ENCODE results near the gene NME2.

Gene NME2

DNA sequence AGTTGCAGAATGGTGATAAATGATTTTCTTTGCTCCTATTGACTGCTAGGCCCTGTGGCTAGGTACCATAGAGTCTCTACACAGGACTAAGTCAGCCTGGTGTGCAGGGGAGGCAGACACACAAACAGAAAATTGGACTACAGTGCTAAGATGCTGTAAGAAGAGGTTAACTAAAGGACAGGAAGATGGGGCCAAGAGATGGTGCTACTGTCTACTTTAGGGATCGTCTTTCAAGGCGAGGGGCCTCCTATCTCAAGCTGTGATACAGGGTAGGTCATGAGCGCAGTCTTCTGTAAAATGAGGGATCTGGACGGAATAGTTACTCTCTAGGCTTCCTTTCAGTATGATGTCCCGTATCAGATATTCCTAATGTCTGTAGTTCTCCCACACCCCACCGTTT is 12.0 kb upstream of the NME2 start:
- peak overlapping the region; percentile 85 for H3K9ac ChIP-seq (ENCODE audit: low read length)
- peak overlapping the region; percentile 95 for H3K4me2 ChIP-seq (ENCODE audit: low read length)
- peak overlapping the region; percentile 61 for H3K27ac ChIP-seq (ENCODE audit: low read length)
- peaks cover 59% of the 10 kb centered on the region for H3K79me2 ChIP-seq (ENCODE audit: low read length)
- H3K4me1 ChIP-seq (ENCODE audit: low read length) = peaks cover 19% of the 10 kb centered on the region
- no peaks in the 10 kb centered on the region for H3K9me3 ChIP-seq (ENCODE audit: insufficient read depth, low read length)
- TF ChIP-seq, protein P1, sequence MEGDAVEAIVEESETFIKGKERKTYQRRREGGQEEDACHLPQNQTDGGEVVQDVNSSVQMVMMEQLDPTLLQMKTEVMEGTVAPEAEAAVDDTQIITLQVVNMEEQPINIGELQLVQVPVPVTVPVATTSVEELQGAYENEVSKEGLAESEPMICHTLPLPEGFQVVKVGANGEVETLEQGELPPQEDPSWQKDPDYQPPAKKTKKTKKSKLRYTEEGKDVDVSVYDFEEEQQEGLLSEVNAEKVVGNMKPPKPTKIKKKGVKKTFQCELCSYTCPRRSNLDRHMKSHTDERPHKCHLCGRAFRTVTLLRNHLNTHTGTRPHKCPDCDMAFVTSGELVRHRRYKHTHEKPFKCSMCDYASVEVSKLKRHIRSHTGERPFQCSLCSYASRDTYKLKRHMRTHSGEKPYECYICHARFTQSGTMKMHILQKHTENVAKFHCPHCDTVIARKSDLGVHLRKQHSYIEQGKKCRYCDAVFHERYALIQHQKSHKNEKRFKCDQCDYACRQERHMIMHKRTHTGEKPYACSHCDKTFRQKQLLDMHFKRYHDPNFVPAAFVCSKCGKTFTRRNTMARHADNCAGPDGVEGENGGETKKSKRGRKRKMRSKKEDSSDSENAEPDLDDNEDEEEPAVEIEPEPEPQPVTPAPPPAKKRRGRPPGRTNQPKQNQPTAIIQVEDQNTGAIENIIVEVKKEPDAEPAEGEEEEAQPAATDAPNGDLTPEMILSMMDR (IDR thresholded peaks at IDR 0.05; ENCODE audit: low read depth, low read length) = no peak
- TF ChIP-seq EZH2phosphoT487 (IDR thresholded peaks at IDR 0.05; ENCODE audit: low read depth) = no peak
- H3K4me3 ChIP-seq (ENCODE audit: low read length) = peak overlapping the region; percentile 94
- no peak overlapping the region for H2AFZ ChIP-seq (ENCODE audit: low read depth, low read length)
- no peaks in the 10 kb centered on the region for H3K27me3 ChIP-seq (ENCODE audit: low read depth, low read length)
- H4K20me1 ChIP-seq (ENCODE audit: insufficient read depth, low read length) = no peaks in the 10 kb centered on the region
- H3K36me3 ChIP-seq (replicated peaks; ENCODE audit: low read depth, low read length) = peaks cover 21% of the 10 kb centered on the region

DNA sequence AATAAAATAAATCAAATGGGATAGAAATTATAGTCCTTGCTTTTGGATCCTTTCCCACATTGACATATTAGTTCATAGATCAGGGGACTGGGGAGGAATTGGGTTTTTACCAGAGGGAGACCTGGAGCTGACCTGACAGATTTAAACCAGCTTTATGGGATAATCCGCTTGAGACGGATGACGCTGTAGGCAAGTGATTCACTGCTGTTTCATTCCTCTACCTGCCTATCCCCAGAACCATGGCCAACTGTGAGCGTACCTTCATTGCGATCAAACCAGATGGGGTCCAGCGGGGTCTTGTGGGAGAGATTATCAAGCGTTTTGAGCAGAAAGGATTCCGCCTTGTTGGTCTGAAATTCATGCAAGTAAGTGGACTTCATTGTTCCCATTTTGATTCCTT is 10.8 kb upstream of the NME2 start:
- no peak overlapping the region for H3K27ac ChIP-seq (ENCODE audit: low read length)
- H3K36me3 ChIP-seq (replicated peaks; ENCODE audit: low read depth, low read length) = peaks cover 29% of the 10 kb centered on the region
- no peak overlapping the region for H3K9ac ChIP-seq (ENCODE audit: low read length)
- TF ChIP-seq, protein P1 (IDR thresholded peaks at IDR 0.05; ENCODE audit: low read depth, low read length) = no peak
- no peak for TF ChIP-seq EZH2phosphoT487 (IDR thresholded peaks at IDR 0.05; ENCODE audit: low read depth)
- peak overlapping the region; percentile 94; the same call in 1 of the 2 replicates for H3K4me3 ChIP-seq (ENCODE audit: low read length)
- no peaks in the 10 kb centered on the region for H3K27me3 ChIP-seq (ENCODE audit: low read depth, low read length)
- H3K4me2 ChIP-seq (ENCODE audit: low read length) = 0 out of 2 replicates have a peak overlapping the region, but pooled peaks have one; percentile 95
- H3K9me3 ChIP-seq (ENCODE audit: insufficient read depth, low read length) = no peaks in the 10 kb centered on the region
- H4K20me1 ChIP-seq (ENCODE audit: insufficient read depth, low read length) = no peaks in the 10 kb centered on the region
- H3K4me1 ChIP-seq (ENCODE audit: low read length) = peaks cover 19% of the 10 kb centered on the region
- H3K79me2 ChIP-seq (ENCODE audit: low read length) = peaks cover 68% of the 10 kb centered on the region
- no peak overlapping the region for H2AFZ ChIP-seq (ENCODE audit: low read depth, low read length)

DNA sequence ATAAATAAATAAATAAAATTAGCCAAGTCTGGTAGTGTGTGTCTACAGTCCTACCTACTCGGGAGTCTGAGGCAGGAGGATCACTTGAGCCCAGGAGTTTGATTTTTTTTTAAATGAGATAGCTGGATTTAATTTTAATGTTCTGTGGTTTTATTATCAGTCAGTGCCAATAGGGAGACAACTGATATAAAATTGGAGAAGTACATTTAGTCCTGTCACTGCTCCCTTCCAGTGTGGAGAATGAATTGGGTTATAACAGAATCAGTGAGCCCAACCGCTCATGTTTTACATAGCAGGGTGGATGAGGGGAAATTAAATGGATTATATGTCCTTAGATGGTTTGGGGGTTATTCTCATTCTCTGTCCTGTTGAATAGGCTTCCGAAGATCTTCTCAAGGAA is 6.6 kb upstream of the NME2 start:
- Histone ChIP-seq H3K9ac (ENCODE audit: low read length) (no peak overlapping the region), H3K4me3 (ENCODE audit: low read length) (no peak overlapping the region), H3K27me3 (ENCODE audit: low read depth, low read length) (no peaks in the 10 kb centered on the region), H3K4me2 (ENCODE audit: low read length) (no peak overlapping the region), H3K79me2 (ENCODE audit: low read length) (peaks cover 55% of the 10 kb centered on the region), H2AFZ (ENCODE audit: low read depth, low read length) (no peak overlapping the region), H3K4me1 (ENCODE audit: low read length) (peaks cover 13% of the 10 kb centered on the region; the same call in 1 of the 2 replicates), H3K9me3 (ENCODE audit: insufficient read depth, low read length) (no peaks in the 10 kb centered on the region), H3K27ac (ENCODE audit: low read length) (no peak overlapping the region), H4K20me1 (ENCODE audit: insufficient read depth, low read length) (no peaks in the 10 kb centered on the region), H3K36me3 (replicated peaks; ENCODE audit: low read depth, low read length) (peaks cover 47% of the 10 kb centered on the region)
- TF ChIP-seq, protein P1 (IDR thresholded peaks at IDR 0.05; ENCODE audit: low read depth, low read length) = no peak
- no peak for TF ChIP-seq EZH2phosphoT487 (IDR thresholded peaks at IDR 0.05; ENCODE audit: low read depth)

DNA sequence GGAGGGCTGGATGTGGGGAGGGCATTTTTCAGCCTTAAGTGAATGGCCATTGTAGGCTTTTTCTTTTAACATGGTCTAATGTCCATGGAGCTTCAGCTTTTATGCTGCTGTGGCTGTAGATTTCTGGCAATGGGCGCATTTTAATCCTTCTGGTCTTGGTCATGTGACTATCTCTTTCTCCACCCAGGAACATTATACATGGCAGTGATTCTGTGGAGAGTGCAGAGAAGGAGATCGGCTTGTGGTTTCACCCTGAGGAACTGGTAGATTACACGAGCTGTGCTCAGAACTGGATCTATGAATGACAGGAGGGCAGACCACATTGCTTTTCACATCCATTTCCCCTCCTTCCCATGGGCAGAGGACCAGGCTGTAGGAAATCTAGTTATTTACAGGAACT is 4.7 kb upstream of the NME2 start:
- no peak overlapping the region for H3K27ac ChIP-seq (ENCODE audit: low read length)
- H4K20me1 ChIP-seq (ENCODE audit: insufficient read depth, low read length) = no peaks in the 10 kb centered on the region
- H3K9me3 ChIP-seq (ENCODE audit: insufficient read depth, low read length) = no peaks in the 10 kb centered on the region
- peaks cover 37% of the 10 kb centered on the region for H3K36me3 ChIP-seq (replicated peaks; ENCODE audit: low read depth, low read length)
- H3K9ac ChIP-seq (ENCODE audit: low read length) = no peak overlapping the region
- no peak overlapping the region for H3K4me2 ChIP-seq (ENCODE audit: low read length)
- no peaks in the 10 kb centered on the region for H3K27me3 ChIP-seq (ENCODE audit: low read depth, low read length)
- H2AFZ ChIP-seq (ENCODE audit: low read depth, low read length) = no peak overlapping the region
- H3K4me1 ChIP-seq (ENCODE audit: low read length) = peaks cover 10% of the 10 kb centered on the region
- no peak overlapping the region for H3K4me3 ChIP-seq (ENCODE audit: low read length)
- H3K79me2 ChIP-seq (ENCODE audit: low read length) = peaks cover 43% of the 10 kb centered on the region
- TF ChIP-seq, protein P1 (IDR thresholded peaks at IDR 0.05; ENCODE audit: low read depth, low read length) = no peak
- TF ChIP-seq EZH2phosphoT487 (IDR thresholded peaks at IDR 0.05; ENCODE audit: low read depth) = no peak
